Measurements from ENCODE around the gene KLF4. TPM values are rescaled to one million over a fixed set of nuclear protein-coding genes. Genes with fewer than 3 reads are reported as not detected.

KLF4 gene
- total RNA-seq, 1 experiment from 2014 or later = 7.1 TPM

DNA sequence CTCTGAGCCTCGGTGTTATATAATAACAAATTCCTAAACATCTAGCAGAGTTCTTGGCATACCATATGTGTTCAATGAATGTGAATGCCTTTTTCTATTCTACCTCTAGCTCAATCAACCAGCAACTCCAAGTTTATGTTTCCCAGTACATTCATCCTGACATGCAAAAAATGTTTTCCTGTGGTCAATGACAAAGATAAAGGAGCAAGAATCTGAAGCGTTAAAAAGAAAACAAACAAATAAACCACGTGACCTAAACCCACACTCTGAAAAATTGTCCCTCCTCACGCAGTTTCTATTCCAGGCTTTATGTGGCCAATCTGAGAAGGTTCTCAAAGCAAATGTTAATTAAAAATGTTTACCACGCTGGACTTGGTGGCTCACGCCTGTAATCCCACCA lies 18.0 kb downstream of the KLF4 start:
- Histone ChIP-seq H3K27me3 (ENCODE audit: insufficient read depth, low read length) (no peaks in the 10 kb centered on the region), H3K56ac (ENCODE audit: insufficient read length, low read depth, low read length) (no peak overlapping the region), H3K79me1 (ENCODE audit: insufficient read depth, low read depth, low read length, poor library complexity, severe bottlenecking) (no peaks in the 10 kb centered on the region), H4K5ac (ENCODE audit: insufficient read length, low read depth, low read length) (no peak overlapping the region), H2AFZ (ENCODE audit: low read length) (no peak overlapping the region), H3K23ac (ENCODE audit: insufficient read length, low read depth, low read length) (no peak overlapping the region), H4K91ac (ENCODE audit: insufficient read length, low read depth, low read length) (no peak overlapping the region), H3T11ph (ENCODE audit: low read length) (no peak overlapping the region), H2BK15ac (ENCODE audit: low read depth, low read length) (no peak overlapping the region), H2BK120ac (ENCODE audit: low read depth, low read length, poor library complexity, severe bottlenecking) (no peak overlapping the region), H3K18ac (ENCODE audit: insufficient read length, low read depth, low read length) (no peak overlapping the region), H3K79me2 (ENCODE audit: insufficient read depth, low read length) (no peaks in the 10 kb centered on the region), H3K14ac (ENCODE audit: insufficient read depth, low read length) (no peak overlapping the region), H4K20me1 (ENCODE audit: control insufficient read depth, insufficient read depth, insufficient read length) (no peaks in the 10 kb centered on the region), H2AK5ac (ENCODE audit: insufficient read length, low read length) (no peak overlapping the region), H2BK20ac (ENCODE audit: low read depth, low read length, poor library complexity, severe bottlenecking) (no peak overlapping the region), H3K4me1 (ENCODE audit: insufficient read depth, low read length) (no peaks in the 10 kb centered on the region), H3K4ac (ENCODE audit: low read depth, low read length) (no peak overlapping the region), H3K9me3 (ENCODE audit: control insufficient read depth, low read depth, low read length) (no peaks in the 10 kb centered on the region), H3K9ac (ENCODE audit: extremely low read depth, insufficient read length, low read length) (no peak overlapping the region), H3K27ac (ENCODE audit: insufficient read length, low read depth, low read length) (no peak overlapping the region), H2BK5ac (ENCODE audit: insufficient read length, low read length) (no peak overlapping the region), H2BK12ac (ENCODE audit: insufficient read length, low read depth, low read length) (no peak overlapping the region), H4K8ac (replicated peaks; ENCODE audit: insufficient read length, low read depth, low read length) (no peak overlapping the region), H3K23me2 (ENCODE audit: insufficient read length, low read depth, low read length, poor library complexity, severe bottlenecking) (no peaks in the 10 kb centered on the region), H3K4me2 (ENCODE audit: insufficient read depth, insufficient read length, low read length) (no peak overlapping the region)
- TF ChIP-seq, protein P1, sequence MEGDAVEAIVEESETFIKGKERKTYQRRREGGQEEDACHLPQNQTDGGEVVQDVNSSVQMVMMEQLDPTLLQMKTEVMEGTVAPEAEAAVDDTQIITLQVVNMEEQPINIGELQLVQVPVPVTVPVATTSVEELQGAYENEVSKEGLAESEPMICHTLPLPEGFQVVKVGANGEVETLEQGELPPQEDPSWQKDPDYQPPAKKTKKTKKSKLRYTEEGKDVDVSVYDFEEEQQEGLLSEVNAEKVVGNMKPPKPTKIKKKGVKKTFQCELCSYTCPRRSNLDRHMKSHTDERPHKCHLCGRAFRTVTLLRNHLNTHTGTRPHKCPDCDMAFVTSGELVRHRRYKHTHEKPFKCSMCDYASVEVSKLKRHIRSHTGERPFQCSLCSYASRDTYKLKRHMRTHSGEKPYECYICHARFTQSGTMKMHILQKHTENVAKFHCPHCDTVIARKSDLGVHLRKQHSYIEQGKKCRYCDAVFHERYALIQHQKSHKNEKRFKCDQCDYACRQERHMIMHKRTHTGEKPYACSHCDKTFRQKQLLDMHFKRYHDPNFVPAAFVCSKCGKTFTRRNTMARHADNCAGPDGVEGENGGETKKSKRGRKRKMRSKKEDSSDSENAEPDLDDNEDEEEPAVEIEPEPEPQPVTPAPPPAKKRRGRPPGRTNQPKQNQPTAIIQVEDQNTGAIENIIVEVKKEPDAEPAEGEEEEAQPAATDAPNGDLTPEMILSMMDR (conservative IDR thresholded peaks at IDR 0.05) = no peak
- WGBS (ENCODE audit: extremely low coverage, insufficient read length, low lambda C conversion rate) = no CpG with 5 or more reads among the region's 6 CpGs
- Mint-ChIP-seq H3K4me3 (no peak overlapping the region), H3K27me3 (ENCODE audit: low read depth) (peaks cover 10% of the 10 kb centered on the region), H3K27ac (peak overlapping the region in 1 of 3 experiments; percentile 71; a peak in 2 of 7 replicates), H3K36me3 (ENCODE audit: insufficient read depth in 1 of 3, low read depth in 3 of 3) (peaks cover 2 to 6% (median 2%) of the 10 kb centered on the region in 3 experiments; a peak in 2 of 7 replicates), H3K9me3 (peaks cover 0 to 5% of the 10 kb centered on the region in 2 experiments; a peak in 2 of 5 replicates), H3K4me1 (peaks cover 23 to 24% of the 10 kb centered on the region in 2 experiments)
- DNase-seq = no peak

Data from H9 (cell line).